OCI-M2 (cell line): ENCODE data around the gene CENPF.
"Not testable (repeated sequence)": the region's sequence is repeated elsewhere in the genome, so short reads cannot be mapped to it uniquely, and the experiment has no call there.

Source experiments
- DNase-seq: peaks from one replicate; lab custom pipeline; 2025; ENCODE audit not compliant: unreplicated experiment; lab: John Stamatoyannopoulos, UW

Gene CENPF

DNA sequence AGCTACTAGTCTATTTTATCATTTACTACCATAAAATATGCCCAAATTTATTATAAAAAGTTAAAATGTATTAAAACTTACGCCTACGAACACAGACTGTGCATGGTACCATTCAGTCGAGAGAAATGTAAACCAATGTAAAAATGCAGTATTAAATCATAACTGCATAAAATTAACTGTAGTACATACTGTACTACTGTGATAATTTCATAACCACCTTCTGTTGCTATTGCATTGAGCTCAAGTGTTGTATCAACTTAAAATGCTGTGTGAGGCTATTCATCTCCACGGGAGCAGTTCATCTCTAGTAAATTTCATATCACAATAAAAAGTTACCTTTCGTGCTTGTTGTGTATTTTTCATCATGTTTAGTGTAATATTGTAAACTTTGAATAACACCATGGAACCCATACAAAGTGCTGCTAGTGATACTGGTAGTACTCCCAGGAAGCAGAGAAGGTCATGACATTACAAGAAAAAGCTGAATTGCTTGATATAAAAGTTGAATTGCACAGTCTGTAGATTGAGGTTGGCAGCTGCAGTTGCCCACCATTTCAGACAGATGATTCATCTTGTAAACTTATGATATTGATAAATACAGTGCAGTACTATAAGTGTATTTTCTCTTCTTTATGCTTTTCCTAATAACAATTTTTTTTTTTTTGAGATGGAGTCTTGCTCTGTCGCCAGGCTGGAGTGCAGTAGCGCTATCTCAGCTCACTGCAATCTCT, 19.0 kb upstream of the CENPF start:
- no peak for DNase-seq

DNA sequence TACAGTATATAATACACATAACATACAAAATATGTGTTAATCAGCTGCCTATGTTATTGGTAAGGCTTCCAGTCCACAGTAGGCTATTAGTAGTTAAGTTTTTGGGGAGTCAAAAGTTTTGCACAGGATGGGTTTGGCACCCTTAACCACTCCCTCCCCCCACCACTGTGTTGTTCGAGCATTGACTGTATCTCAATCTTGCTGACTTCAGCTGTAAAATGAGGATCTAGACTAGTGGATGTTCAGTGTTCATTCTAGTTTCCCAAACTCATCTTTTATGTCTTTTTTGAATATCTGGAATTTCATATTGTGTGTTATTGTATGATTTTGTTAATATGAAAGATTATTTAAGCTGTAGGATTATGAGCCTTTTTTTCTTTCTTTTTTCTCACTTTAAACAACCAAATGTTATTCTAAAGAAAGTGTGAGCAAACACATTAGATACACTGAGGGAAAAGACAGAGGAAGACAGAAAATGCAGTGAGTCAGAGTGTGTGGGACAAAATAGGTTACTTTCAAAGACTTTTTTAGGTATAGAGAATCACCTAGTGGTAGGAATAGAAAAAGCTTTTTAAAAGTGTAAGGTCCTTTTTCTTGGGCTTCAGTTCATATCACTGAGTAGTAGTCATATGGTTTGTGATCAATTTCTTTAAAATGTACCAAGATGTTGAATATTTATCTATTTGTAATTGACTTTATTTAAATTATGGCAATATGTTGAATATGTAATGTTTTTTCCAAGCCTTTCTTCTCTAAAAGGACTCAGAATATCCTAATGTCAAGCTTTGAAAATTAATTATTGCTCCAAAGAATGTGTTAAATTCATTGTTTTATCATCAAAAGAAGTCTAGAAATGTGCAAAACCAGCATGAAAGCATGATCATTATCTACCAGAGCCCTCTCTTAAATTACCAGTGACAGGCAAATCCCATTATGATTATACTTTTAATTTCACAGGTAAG, 17.9 kb upstream of the CENPF start:
- DNase-seq: no peak

GRCh38 chr1:214586621-214587020, 16.4 kb upstream of the CENPF start:
- DNase-seq: no peak

- no peak for DNase-seq
These were observed 15.8 kb upstream of the CENPF start for GRCh38 chr1:214587165-214587564.

- no peak for DNase-seq
These were observed 13.9 kb upstream of the CENPF start for GRCh38 chr1:214588963-214589597.

GRCh38 chr1:214590696-214591095, 12.3 kb upstream of the CENPF start:
- DNase-seq: no peak

GRCh38 chr1:214591918-214592317, 11.1 kb upstream of the CENPF start:
- DNase-seq: not testable (repeated sequence)

DNA sequence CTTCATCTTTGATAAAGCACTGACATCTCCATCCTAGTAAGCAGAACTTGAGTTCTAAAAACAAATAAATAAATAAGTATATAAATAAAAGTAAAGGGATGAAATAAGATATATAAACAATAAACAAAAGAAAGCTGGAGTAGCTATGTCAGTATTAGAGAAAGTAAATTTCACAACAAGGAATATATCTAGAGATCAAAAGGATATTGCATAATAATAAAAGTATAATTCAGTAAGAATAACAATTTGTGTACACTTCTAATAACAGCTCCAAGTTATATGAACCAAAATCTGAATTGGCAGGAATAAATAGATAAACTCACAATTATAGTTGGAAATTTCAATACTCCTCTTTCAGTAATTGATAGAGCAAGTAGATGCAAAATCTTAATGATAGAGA, 9.8 kb upstream of the CENPF start:
- DNase-seq: no peak

DNA sequence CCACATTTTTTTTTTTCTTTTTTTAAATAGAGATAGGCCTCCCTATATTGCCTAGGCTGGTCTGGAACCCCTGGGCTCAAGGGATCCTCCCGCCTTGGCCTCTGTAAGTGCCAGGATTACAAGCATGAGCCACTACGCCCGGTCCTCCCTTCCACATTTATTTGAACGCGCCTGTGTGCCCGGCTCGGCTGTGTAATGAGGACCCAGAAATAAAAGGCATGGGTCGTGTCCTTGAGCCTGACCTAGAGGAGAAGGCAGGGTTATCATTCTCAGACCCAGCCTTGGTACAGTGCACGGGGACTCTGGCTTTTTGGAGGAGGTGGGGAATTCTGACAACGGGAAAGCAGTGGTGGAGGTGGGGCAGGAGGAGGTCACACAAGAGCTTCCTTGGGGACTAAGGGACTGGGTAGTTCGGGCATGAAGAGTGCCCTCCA, 841 bp downstream of the CENPF start:
- DNase-seq: no peak

- DNase-seq: no peak
These were observed 1.5 kb downstream of the CENPF start for GRCh38 chr1:214604523-214604922.

DNA sequence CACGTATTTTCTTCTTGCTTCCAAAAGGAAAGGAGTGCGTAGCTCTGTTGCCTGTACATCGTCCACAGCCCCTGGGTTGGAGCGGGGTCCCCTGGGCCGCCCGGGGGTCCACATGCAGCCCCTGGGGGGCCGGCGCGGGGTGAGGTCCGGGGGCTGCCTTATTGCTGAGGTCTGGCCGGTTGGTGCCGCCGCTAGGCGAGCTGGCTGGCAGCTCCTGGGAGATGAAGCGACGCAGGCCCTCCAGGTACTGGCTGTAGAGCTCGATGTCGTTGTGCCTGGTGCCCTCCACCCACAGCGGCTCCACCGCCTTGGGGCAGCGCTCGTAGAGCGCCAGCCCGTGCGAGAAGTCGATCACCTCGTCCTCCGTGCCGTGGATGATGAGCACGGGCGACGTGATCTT, 2.5 kb downstream of the CENPF start:
- not testable (repeated sequence) for DNase-seq

- DNase-seq: not testable (repeated sequence)
These were observed 3.2 kb downstream of the CENPF start for GRCh38 chr1:214605933-214606925.

- DNase-seq: not testable (repeated sequence)
These were observed 4.7 kb downstream of the CENPF start for GRCh38 chr1:214607492-214608215.

DNA sequence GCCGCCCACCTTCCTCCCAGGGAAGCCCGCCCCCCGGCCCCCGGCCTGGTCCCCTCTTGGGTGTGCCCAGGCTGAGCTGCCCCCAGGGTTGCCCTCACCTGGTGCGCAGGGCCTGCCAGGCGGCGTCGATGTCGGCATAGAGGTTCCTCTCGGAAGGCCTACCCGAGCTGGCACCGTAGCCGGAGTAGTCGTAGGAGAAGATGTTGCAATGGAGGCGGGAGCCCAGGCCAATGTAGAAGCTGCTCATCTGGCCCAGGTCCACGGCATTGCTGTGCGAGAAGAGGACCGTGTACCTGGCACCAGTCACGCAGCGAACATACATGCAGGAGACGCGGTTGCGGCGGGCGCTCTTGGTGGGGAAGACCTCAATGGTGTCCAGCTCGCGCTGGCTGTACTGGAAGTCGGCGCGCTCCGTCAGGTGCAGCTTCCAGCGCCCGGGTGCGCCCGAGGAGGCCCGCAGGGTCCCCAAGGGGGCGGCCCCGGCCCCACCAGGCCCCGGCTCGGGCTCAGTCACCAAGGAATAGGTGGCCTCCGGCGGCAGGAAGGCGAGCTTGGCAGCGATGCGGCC, 5.3 kb downstream of the CENPF start:
- DNase-seq: not testable (repeated sequence)

DNA sequence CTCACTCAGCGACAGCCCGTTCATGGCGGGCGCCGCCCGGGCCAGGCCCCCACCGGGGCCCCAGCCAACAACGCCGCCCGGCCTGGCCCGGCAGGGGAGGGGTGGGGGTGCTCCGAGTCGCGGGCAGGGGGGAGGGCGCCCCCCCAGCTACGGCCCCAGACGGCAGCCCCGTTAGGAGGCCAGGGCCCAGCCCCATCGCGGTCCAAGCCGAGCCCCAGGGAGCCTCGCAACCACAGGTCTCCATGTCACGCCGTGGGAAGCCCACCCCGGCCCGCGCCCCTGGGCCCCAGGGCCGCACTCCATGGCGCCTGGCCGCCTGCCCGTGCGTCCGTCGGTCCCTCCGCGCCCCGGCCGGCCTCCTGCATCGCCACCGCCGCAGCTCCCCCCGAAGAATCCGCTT, 5.8 kb downstream of the CENPF start:
- DNase-seq: not testable (repeated sequence)

DNA sequence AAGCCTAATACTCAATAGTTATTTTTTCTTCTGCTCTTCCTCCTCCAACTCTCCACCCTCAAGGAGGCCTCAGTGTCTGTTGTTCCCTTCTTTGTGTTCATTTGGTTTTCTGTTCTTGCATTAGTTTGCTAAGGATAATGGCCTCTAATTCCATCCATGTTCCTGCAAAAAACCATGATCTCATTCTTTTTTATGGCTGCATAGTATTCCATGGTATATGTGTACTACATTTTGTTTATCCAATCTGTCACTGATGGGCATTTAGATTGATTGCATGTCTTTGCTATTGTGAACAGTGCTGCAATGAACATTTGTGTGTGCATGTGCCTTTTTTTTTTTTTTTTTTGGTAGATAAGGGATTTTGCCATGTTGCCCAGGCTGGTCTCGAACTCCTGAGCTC, 6.7 kb downstream of the CENPF start:
- no peak for DNase-seq

- not testable (repeated sequence) for DNase-seq
These were observed 7.1 kb downstream of the CENPF start for GRCh38 chr1:214610136-214610535.

DNA sequence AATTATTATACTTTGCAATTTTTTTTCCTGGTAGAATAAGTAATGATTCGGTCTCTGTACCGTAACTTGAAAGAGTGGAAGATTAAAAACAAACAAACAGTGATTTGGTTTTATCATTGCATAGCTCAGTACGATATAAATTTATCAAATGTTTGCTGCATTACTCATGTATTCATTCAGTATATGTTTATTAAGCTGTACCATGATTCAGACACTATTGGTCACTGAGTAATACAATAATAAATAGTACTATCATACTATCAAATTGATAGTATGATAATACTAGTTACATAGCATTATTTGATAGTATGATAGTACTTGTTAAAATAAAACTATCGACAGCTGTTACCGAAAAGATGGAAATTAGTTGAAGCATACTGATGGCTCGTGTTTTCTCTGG, 12.1 kb downstream of the CENPF start:
- no peak for DNase-seq

GRCh38 chr1:214615871-214616270, 12.9 kb downstream of the CENPF start:
- no peak for DNase-seq
